Measurements from ENCODE around the gene SPAG7. TPM values are rescaled to one million over a fixed set of nuclear protein-coding genes. Genes with fewer than 3 reads are reported as not detected.

The SPAG7 gene
- polyA plus RNA-seq, 1 of the 3 experiments (the other 2 are of a cell fraction), result 133 TPM

DNA sequence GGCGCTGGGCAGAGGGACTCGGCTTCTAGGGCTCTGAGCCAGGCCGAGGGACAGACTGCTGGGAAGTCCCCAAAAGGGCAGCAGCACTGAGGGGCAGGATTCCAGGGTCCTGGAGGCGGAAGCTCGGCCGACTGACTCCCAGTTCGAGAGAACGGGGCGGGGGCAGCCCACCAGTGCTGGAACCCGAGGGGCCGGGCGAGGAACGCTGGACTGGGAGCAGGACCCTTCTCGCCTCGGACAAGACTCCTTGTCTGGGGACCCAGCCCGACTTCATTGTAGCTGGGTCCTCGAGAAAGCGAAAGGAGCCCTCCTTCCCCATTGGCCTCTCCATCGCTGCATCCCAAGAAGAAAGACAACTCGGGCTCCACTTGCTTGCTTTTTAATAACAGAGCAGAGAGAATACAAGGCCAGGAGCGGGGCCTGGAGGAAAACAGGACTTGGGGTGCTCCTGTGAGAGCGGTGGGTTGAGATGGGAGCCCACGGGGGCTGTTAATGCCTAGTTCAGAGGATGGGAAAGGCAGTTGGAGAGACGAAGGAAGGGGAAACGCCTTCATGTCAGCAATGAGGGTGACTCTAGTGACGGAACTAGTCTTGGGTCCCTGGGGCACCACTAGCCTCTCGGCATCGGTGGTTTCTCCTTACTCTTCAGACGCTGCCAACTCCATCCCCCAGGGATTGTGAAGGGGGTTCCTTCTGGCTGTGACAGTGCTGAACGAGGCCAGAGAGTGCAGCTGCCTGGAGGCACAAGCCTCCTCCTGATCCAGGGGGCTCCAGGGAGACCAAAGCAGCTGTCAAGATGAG, 20.4 kb upstream of the SPAG7 start:
- Histone ChIP-seq H3K27ac (ENCODE audit: low read depth in 2 of 2, low read length in 1 of 2) (peak overlapping the region; percentile 41 to 74; a peak in 2 of 4 replicates), H3K4me3 (ENCODE audit: low read depth in 2 of 2, low read length in 1 of 2) (peak overlapping the region; percentile 83 to 96), H3K4me1 (ENCODE audit: control insufficient read depth in 1 of 2, insufficient read depth in 2 of 2, low read depth in 1 of 2, low read length in 1 of 2) (peaks cover 7 to 18% of the 10 kb centered on the region in 2 experiments; a peak in 2 of 4 replicates), H3K36me3 (replicated peaks in 1 of 2; ENCODE audit: control insufficient read depth in 1 of 2, insufficient read depth in 2 of 2, low read length in 1 of 2) (no peaks in the 10 kb centered on the region), H3F3A (replicated peaks; ENCODE audit: insufficient read depth) (peaks cover 9% of the 10 kb centered on the region), H3K9ac (peak overlapping the region; percentile 75), H3K4me2 (peak overlapping the region; percentile 92), H2AFZ (ENCODE audit: low read depth) (peak overlapping the region; percentile 90), H3K9me3 (no peaks in the 10 kb centered on the region), H3K9me2 (no peaks in the 10 kb centered on the region), H3K27me3 (ENCODE audit: insufficient read depth) (no peaks in the 10 kb centered on the region), H4K20me1 (ENCODE audit: insufficient read depth) (no peaks in the 10 kb centered on the region), H3K79me2 (ENCODE audit: insufficient read depth) (peaks cover 3% of the 10 kb centered on the region; the same call in 1 of the 2 replicates)
- POLR2A ChIA-PET, result interaction anchor here (1.1 kb wide), 1 partner anchor 20 kb away, joined by 4 read pairs; the partner anchor contains the start of gene SPAG7
- DNase-seq, result no peak
- WGBS (ENCODE audit: low lambda C conversion rate), result 31% methylated on average over 19 of the region's 30 CpGs
- CTCF ChIA-PET, result interaction anchor here (0.7 to 5.7 kb wide), 25 partner anchors 9 to 198 kb away, joined by 3 to 54 read pairs (median 5); partner anchors contain the start of genes CHRNE, GP1BA, INCA1 and KIF1C
- TF ChIP-seq TEAD4 (IDR thresholded peaks at IDR 0.05; ENCODE audit: borderline replicate concordance, insufficient read depth) (no peak), POLR2AphosphoS5 (IDR thresholded peaks at IDR 0.05; ENCODE audit: low read depth, low read length) (no peak; the same call in 1 of the 2 replicates), FOXJ3 (CRISPR knock-in tag; IDR thresholded peaks at IDR 0.05) (no peak), TAF1 (IDR thresholded peaks at IDR 0.05; ENCODE audit: borderline replicate concordance, low read depth, low read length) (no peak), GABPA (IDR thresholded peaks at IDR 0.05; ENCODE audit: low read depth) (no peak), RCOR1 (IDR thresholded peaks at IDR 0.05; ENCODE audit: low read length) (no peak), CHD2 (IDR thresholded peaks at IDR 0.05; ENCODE audit: low read length, partially characterized antibody) (no peak), NRF1 (IDR thresholded peaks at IDR 0.05; ENCODE audit: low read depth, low read length) (no peak), ELF1 (IDR thresholded peaks at IDR 0.05) (no peak), FOSL2 (IDR thresholded peaks at IDR 0.05; ENCODE audit: borderline replicate concordance, low read depth) (no peak), RFX5 (IDR thresholded peaks at IDR 0.05; ENCODE audit: low read length) (no peak), EP300 (IDR thresholded peaks at IDR 0.05; ENCODE audit: borderline replicate concordance in 1 of 2, low read depth in 1 of 2, low read length in 1 of 2) (no peak), EZH2phosphoT487 (IDR thresholded peaks at IDR 0.05; ENCODE audit: borderline replicate concordance, low read depth) (no peak), RXRA (IDR thresholded peaks at IDR 0.05; ENCODE audit: borderline replicate concordance, low read depth) (no peak), YY1 (IDR thresholded peaks at IDR 0.05; ENCODE audit: low read depth) (no peak)
- TF ChIP-seq, protein P1, sequence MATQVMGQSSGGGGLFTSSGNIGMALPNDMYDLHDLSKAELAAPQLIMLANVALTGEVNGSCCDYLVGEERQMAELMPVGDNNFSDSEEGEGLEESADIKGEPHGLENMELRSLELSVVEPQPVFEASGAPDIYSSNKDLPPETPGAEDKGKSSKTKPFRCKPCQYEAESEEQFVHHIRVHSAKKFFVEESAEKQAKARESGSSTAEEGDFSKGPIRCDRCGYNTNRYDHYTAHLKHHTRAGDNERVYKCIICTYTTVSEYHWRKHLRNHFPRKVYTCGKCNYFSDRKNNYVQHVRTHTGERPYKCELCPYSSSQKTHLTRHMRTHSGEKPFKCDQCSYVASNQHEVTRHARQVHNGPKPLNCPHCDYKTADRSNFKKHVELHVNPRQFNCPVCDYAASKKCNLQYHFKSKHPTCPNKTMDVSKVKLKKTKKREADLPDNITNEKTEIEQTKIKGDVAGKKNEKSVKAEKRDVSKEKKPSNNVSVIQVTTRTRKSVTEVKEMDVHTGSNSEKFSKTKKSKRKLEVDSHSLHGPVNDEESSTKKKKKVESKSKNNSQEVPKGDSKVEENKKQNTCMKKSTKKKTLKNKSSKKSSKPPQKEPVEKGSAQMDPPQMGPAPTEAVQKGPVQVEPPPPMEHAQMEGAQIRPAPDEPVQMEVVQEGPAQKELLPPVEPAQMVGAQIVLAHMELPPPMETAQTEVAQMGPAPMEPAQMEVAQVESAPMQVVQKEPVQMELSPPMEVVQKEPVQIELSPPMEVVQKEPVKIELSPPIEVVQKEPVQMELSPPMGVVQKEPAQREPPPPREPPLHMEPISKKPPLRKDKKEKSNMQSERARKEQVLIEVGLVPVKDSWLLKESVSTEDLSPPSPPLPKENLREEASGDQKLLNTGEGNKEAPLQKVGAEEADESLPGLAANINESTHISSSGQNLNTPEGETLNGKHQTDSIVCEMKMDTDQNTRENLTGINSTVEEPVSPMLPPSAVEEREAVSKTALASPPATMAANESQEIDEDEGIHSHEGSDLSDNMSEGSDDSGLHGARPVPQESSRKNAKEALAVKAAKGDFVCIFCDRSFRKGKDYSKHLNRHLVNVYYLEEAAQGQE (IDR thresholded peaks at IDR 0.05; ENCODE audit: low read depth, low read length), result no peak
- TF ChIP-seq, protein P2, sequence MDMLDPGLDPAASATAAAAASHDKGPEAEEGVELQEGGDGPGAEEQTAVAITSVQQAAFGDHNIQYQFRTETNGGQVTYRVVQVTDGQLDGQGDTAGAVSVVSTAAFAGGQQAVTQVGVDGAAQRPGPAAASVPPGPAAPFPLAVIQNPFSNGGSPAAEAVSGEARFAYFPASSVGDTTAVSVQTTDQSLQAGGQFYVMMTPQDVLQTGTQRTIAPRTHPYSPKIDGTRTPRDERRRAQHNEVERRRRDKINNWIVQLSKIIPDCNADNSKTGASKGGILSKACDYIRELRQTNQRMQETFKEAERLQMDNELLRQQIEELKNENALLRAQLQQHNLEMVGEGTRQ (IDR thresholded peaks at IDR 0.05; ENCODE audit: borderline replicate concordance, low read depth, low read length), result no peak
- TF ChIP-seq, protein P3, sequence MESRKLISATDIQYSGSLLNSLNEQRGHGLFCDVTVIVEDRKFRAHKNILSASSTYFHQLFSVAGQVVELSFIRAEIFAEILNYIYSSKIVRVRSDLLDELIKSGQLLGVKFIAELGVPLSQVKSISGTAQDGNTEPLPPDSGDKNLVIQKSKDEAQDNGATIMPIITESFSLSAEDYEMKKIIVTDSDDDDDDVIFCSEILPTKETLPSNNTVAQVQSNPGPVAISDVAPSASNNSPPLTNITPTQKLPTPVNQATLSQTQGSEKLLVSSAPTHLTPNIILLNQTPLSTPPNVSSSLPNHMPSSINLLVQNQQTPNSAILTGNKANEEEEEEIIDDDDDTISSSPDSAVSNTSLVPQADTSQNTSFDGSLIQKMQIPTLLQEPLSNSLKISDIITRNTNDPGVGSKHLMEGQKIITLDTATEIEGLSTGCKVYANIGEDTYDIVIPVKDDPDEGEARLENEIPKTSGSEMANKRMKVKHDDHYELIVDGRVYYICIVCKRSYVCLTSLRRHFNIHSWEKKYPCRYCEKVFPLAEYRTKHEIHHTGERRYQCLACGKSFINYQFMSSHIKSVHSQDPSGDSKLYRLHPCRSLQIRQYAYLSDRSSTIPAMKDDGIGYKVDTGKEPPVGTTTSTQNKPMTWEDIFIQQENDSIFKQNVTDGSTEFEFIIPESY (IDR thresholded peaks at IDR 0.05; ENCODE audit: borderline replicate concordance, low read depth), result no peak
- TF ChIP-seq, protein P4, sequence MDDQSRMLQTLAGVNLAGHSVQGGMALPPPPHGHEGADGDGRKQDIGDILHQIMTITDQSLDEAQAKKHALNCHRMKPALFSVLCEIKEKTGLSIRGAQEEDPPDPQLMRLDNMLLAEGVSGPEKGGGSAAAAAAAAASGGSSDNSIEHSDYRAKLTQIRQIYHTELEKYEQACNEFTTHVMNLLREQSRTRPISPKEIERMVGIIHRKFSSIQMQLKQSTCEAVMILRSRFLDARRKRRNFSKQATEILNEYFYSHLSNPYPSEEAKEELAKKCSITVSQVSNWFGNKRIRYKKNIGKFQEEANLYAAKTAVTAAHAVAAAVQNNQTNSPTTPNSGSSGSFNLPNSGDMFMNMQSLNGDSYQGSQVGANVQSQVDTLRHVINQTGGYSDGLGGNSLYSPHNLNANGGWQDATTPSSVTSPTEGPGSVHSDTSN (IDR thresholded peaks at IDR 0.05), result no peak
- TF ChIP-seq, protein P5, sequence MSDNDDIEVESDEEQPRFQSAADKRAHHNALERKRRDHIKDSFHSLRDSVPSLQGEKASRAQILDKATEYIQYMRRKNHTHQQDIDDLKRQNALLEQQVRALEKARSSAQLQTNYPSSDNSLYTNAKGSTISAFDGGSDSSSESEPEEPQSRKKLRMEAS (IDR thresholded peaks at IDR 0.05; ENCODE audit: low read depth), result no peak; the same call in 1 of the 2 replicates

Measured in SK-N-SH (cell line).